Mucosa of gallbladder (tissue), 1 donor: Measurements from ENCODE around the gene CMTM1. TPM values are rescaled to one million over a fixed set of nuclear protein-coding genes. Genes with fewer than 3 reads are reported as not detected.

ENCODE experiments used
- DNase-seq: peaks from one replicate; pipeline ENCODE4 v3.0.0-alpha.2; 2020; ENCODE audit warnings: low spot score
- total RNA-seq: library from RNA; stranded (reverse); gene quantifications from one replicate; pipeline ENCODE4 v1.2.1, GENCODE V29; 2021
- donor health status: DM: no; HTN: no; CAD: no.

Gene CMTM1
- total RNA-seq, 1 donor from 2014 or later: 12.1 TPM

DNA sequence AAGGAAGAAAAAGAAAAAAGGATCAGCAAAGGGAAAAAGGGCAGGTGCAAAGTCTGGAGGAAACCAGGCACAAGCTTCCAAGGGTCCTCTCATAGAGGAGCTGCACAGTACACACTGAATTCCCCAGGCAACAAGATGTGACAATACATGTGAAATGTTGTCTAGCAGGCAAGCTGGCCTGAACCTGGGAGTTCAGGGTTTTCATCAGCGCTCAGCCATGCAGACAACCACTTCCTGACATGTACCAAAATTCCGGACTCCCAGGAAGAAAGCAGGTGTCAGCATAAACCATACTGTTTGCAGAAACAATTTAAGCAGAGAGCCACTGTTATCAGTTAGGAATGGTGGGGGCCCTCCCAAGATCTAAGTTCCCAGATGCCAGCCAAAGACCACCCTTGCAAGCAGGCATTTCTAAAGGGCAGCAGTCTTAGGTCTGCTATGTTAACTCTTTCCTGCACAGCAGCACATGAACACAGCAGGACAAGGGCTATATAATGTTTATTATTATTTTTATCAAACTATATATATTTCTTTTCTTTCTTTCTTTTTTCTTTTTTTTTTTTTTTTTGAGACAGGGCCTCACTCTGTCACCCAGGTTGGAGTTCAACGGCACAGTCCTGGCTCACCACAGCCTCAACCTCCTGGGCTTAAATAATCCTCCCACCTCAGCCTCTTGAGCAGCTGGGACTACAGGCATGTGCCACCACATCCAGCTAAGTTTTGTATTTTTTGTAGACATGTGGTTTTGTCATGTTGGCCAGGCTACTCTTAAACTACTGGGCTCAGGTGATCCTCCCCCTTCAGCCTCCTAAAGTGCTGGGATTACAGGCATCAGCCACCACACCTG is 26.4 kb upstream of the CMTM1 start:
- DNase-seq: no peak

DNA sequence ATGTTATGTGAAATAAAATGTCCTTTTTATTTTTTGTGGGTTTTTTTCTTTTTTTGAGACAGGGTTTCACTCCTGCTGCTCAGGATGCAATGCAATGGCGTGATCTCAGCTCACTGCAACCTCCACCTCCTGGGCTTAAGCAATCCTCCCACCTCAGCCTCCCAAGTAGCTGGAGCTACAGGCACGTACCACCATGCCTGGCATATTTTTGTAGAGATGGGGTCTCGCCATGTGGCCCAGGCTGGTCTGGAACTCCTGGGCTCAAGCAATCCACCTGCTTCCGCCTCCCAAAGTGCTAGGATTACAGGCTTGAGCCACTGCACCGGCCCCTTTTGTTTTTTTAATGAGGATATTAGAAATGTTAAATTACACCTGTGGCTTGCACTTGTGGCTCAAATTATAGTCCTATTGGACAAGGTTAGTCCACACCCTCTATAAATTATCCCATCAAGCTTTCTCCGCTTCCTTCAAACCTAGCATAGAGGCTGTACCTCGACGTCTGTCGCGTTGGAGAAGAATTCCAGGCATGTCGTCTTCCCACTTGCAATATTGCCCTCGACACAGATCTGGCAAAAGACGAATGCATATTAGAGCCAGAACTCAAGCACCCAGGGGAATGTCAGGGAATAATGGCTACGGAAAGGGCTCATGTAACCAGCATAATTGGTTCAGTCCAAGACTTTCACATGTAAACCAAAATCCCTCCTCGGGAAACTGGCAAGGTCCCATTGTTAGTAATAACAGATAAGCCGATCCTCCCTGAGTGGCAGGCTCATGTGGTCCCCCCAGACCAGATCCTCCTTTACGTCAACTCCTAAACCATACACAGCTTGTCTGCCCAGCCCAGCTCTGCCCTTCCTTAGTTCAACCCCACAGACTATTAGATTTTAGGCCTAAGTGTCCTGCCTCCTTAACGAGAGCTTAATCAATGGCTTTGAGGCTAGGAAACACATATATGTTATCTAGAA is 24.6 kb upstream of the CMTM1 start:
- DNase-seq: no peak

DNA sequence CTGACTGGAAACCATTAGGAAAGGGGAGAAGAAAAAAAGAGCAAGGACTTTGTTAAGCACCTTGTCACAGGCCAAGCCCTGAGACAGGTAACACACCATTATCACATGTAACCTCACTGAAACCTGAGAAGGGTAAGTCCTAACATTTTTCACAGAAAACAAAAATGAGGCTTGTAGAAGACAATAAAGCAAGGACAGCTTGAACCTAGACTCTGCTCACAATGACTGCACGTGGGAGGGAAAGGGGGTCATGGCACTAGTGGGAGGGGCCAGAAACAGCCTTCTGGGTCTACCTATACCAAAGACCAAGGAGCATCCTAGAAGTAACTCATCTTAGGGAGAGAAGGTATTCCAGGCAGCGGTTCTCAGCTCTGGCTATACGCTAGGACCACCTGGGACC is 23.8 kb upstream of the CMTM1 start:
- DNase-seq: no peak

DNA sequence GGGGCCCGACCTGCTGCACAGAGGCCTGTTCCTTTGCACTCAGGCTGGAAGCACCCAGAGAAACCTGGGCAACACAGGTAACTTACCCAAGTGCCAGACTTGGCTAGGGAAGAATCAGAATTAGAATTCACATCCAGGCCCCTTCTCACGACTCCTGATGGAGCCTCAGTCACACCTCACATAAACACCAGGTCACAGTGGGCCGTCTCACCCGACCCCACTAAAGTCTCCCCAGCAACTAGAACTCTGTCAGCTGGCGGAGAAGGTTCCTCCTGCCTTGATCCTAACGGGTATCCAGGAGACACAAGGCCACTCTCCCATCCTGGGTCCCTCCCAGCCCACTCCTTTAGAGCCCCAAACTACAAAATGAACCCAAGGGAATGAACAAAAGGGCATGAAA is 22.7 kb upstream of the CMTM1 start:
- no peak for DNase-seq

DNA sequence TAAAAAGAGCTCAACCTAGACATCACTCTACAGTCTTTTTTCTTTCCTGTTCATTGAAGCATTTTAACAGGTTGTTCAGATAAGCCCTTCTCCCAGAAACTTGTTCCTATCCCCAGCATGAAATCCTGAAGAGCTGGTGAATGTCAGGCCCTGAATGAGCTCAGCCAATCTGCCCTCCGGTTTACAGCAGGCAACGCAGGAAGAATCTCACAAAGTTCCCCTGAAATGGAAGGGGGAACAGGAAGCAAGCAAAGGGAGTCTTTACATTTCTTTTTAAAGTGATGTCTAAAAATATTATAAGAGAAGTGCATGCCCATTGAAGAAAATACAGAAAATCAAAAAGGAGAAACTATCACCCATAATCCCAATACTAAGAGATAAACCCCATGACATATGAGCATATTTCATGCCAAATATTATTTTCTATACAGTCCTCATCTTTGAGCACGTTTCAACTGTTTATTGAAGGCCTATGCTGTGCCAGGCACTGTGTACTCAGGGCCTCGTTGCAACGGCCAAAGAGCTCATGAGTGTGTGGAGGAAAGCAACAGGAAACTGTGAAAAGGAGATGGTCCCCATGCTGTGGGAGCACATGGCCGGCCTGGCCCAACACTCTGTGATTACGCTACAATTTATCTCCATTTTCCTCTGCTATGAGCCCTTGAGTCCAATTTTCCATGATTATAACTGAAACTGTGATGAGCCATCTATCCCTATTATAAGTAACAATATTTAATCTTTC is 22.1 kb upstream of the CMTM1 start:
- no peak for DNase-seq

DNA sequence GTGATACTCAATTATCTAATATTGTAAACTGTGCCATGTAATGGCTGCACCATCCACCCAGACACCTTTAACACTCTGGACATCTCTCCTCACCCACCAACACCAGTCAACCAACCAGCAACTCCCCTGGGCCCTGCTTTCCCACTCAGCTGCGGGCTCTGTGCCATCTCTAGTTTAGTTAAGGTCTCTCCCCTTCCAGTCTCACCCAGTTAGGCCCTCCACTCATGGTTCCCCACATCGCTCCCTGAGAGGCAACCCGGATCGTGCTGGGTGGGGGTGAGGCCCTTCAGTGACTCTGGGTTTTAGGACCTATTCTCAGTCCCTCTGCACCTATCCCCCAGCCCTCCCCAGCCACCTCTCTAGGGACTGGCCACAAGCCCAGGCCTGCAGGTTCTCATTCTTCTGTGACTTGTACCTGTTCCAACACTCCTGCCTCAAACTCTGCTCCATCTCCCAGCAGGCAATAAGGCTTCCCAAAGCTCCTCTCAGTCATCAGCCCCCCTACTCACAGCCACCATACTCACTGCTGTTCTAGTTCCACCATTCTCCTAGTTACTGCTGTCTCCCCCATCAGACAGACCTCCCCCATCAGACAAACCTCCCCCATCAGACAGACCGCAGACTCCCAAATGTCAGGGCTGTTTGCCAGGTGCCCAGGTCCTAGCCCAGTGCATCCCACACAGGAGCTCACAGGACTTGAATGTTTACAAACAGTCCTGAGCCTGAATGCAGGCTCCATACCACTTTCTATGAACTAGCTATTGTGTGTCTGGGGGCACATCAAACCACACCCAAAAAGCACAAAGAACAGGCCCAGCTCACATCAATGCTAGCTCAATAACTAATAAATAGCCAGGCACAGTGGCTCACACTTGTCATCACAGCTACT is 18.9 kb upstream of the CMTM1 start:
- DNase-seq: no peak

DNA sequence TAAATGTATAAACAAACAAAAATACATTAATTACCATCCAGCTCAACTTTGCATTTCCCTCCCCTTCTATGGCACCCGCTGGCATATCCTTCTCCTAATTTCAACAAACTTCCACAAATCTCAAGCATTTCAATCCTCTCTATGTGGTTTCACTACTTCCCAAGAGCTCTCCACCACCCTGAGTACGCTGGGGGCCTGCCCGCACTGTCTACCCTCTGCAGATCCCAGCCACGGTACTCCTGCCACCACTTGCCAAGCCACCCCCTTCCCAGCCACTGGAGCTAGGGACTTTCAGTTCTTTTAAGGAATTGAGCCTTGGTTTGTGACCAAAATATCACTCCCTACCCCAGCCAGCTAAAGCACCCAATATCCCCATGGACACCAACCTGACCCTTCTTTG is 18.2 kb upstream of the CMTM1 start:
- DNase-seq: no peak

- no peak for DNase-seq
Measured at GRCh38 chr16:66548868-66549267, 17.4 kb upstream of the CMTM1 start.

DNA sequence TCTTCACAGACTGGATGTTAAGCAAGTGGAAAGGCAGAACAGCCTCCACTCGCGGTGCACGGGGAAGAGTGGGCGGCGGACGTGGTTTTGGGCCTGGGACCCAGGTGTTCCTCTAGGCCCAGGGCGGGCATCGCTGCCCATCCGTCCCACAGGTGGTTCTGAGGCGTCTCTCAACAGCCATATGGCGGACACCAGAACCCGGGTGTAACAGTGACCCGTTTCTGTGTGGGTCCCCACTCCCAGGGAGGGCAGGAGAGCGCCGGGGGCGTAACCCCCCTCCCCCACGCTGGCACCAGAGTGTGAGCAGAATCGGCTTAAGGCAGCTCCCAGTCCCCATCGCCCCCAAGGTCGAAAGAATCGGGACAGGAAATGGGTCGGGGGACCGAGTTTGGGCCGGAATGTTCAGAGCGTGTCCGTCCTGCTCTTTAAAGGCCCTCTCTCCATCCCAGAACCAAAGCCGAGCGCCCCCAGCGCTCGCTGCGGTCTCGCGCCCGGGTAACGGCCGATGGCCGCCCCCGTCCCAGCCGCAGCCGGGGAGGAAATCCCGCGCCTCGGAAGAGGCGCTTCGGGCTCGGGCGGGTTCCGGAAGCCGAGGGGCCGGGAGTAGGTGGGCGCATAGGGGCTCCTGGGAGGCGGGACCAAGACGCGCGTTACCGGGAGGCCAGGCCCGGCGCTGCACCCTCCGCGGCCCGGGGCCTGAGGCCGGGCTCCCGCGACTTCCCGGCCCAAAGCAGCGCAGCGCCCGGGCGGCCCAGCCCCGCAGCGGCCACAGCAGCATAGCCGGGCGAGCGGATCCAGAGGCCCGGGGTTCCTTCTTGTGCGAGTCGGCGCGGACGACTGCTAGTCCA is 16.7 kb upstream of the CMTM1 start, which contains the start of gene TK2:
TK2 (minus strand) TSS at position 839 of the 848 bp plus-strand sequence; CDS start at position 778, 61 bp downstream.
- DNase-seq: peak; percentile 28

DNA sequence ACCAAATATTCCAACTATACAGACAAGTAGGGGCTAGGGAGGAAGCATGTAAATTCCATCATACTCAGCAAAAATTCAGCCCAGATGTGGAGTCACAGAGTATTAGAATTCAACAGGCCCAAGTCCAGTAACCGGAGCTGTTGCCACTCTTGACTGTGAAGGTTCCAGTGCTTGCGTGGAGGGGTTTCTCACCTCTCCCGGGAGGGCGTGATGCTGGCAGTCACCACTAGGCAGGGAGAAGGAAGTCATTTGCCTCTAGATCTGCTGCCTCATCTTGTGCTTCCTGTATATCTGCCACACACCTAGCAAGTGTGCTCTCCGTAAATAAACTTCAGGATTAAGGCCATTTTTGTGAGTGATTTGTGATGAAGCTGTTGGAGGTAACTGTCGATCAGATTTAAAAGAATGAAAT is 14.9 kb upstream of the CMTM1 start:
- no peak for DNase-seq

GRCh38 chr16:66551788-66552285 is 14.4 kb upstream of the CMTM1 start:
- no peak for DNase-seq

DNA sequence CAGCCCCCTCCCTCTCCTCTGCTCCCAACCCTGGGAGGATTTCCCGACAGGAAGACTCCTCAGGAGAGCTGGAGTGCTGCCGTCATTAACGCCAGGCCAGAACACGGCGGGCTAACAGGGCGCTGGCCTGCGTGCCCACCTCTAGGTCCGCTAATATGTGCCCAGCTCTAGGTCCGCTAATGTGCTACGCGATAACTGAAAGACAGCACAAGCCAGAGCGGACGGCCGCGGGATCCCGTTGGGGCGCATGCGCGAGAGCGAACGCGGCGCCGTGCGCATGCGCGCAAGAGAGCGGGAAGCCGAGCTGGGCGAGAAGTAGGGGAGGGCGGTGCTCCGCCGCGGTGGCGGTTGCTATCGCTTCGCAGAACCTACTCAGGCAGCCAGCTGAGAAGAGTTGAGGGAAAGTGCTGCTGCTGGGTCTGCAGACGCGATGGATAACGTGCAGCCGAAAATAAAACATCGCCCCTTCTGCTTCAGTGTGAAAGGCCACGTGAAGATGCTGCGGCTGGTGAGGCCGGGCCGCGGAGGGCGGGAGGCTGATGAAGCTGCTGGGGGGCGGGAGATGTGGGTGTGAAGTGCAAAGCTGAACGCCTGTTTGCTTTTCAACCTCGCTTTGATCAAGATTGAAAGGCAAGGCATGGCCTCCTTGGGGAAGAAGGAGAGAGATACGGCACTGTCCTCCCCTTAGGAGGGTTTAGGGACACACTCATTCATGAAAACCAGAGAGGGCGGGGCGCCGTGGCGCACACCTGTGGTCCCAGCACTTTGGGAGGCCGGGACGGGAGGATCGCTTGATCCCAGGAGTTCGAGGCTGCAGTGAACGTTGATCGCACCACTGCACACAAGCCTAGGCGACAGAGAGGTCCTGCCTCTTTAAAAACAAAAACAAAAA is 13.7 kb upstream of the CMTM1 start, which contains the start of gene CKLF:
CKLF (plus strand) TSS at position 291 of the 892 bp plus-strand sequence; CDS start at position 431, 140 bp downstream.
- peak; percentile 92 for DNase-seq

DNA sequence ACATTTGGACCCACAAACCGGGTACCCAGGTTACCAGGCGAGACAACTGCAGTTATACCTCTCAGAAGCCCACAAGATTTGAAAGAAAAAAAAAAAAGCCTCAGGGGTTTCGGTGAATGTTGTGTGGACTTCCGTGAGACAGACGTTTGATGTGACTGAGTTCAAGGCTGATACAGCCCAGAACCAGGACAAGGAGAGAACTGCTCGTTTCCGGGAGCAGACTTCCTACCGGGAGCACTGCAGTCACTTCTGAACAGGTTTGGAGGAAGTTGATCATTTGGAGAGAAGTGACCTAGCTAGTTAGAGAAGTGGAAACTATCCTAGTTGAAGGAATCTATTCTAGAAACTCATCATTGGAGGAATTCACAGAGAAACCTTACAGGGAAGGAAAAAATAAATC is 13.0 kb upstream of the CMTM1 start:
- peak; percentile 32 for DNase-seq

DNA sequence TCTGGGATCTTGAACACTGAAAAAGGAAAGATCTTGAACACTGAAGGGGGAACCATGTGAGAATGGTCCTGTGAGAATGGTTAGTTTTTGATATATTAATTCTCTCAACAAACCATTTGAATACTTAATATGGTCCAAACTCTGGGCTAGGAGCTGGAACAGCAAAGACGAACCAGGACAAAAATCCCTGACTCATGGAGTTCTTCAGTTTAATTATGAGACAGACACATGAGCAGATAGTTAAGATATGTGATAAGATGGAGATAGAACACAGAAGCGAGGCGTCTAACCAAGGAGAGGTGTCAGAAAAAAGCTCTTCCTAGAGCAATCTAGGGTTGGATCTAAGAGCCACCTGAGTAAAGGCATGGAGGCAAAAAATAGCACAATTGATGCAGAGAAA is 12.2 kb upstream of the CMTM1 start:
- no peak for DNase-seq

GRCh38 chr16:66554495-66554894 is 11.7 kb upstream of the CMTM1 start:
- DNase-seq: no peak

DNA sequence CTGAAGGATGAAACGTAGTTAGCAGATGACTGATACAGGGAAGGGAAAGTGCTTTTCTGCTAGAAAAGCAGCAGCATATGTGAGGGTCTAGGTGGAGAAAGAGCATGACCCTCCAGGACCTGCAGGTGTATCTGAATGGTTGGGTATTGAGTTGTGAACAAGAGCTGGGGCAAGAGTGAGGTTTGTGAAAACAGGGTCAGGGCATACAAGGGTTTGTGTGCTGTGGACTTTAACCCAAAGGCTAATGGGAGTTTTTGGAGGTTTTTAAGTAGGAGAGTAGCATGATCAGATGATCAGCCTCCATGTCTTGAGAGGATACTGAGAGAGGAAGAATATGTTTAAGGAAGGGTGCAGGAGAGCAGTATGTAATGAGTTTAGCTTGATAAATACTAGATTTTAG is 6.1 kb upstream of the CMTM1 start:
- no peak for DNase-seq

DNA sequence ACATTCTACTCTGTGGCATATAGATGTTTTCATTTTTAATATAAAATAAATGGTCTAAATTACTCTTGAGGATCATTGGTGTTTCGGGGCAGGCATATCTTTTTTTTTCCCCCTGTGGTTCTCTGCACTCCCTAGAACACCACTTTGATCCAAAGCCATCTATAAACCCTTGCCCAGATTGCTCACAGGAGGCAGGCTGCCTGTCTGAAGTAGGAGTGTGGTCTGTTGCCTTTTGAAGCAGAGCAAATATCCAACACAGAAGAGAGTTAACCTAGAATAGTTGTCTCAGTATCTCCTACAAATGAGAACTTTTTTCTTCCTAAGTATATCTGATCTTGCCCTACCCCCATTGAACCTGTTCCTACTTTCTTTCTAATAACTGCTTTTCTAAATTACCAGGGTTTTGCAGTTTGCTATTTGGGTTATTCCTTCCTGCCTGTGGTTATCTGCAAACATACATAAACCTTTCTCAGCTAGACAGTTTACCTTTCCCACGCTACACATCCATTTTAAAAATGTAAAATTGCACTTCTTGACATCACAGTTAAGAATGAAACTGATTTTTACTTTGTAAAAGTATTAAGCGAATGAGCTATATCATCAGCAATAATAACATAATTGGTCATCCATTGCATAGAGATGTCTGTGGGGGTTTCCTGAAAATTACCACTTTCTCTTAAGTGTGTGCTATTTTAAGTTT is 4.7 kb upstream of the CMTM1 start:
- no peak for DNase-seq

GRCh38 chr16:66562409-66562808 is 3.8 kb upstream of the CMTM1 start:
- DNase-seq: no peak
